IMR-90 (cell line): Measurements from ENCODE around the gene C19orf47. TPM values are rescaled to one million over a fixed set of nuclear protein-coding genes. Genes with fewer than 3 reads are reported as not detected.

Experiments used
- ATAC-seq: fragments of 200-7000 bp; cut with Tn5 transposase; 2 replicates; pipeline ENCODE4 v1.9.1; 2020; ENCODE audit warnings: low read depth, mild to moderate bottlenecking, moderate library complexity
- BruUV-seq: library from RNA; stranded (reverse); fragments of 400-500 nt; replicated peaks from 2 replicates; lab custom pipeline; 2021; lab: Mats Ljungman, UMichigan
- CTCF ChIA-PET: fragments of 300-600 bp; formaldehyde crosslinking; extraction: SDS; loops from one replicate; lab custom pipeline; 2021; ENCODE audit warnings: antibody characterized with exemption; lab: Yijun Ruan, JAX
- POLR2A ChIA-PET: fragments of 300-600 bp; sonication (Branson Sonifier 250); formaldehyde crosslinking; loops from one replicate; lab custom pipeline; 2022; ENCODE audit warnings: antibody characterized with exemption; ENCODE audit not compliant: unreplicated experiment; lab: Charles Lee
- DNase-seq: peaks from one replicate; pipeline ENCODE4 v3.0.0; 2013
- H2AFZ ChIP-seq: replicated peaks from 2 replicates; pipeline ENCODE3; 2013; ENCODE audit warnings: low read length, mild to moderate bottlenecking; ENCODE audit not compliant: poor library complexity
- H2AK5ac ChIP-seq: 2 replicates; pipeline ENCODE4 v1.6.1; 2013; ENCODE audit warnings: low read depth, low read length, inconsistent platforms
- H2AK9ac ChIP-seq: replicated peaks from 2 replicates; pipeline ENCODE3; 2013; ENCODE audit warnings: mild to moderate bottlenecking, low read depth, low read length, moderate library complexity; ENCODE audit not compliant: poor library complexity
- H2BK120ac ChIP-seq: 2 replicates; pipeline ENCODE4 v1.6.1; 2013; ENCODE audit warnings: low read depth, low read length, inconsistent platforms
- H2BK15ac ChIP-seq: 3 replicates; pipeline ENCODE4 v1.6.1; 2013; ENCODE audit warnings: low read depth, low read length, inconsistent platforms
- H2BK20ac ChIP-seq: 2 replicates; pipeline ENCODE4 v1.6.1; 2013; ENCODE audit warnings: low read depth, mild to moderate bottlenecking, inconsistent platforms, low read length, moderate library complexity
- H2BK5ac ChIP-seq: 2 replicates; pipeline ENCODE4 v1.6.1; 2013; ENCODE audit warnings: mild to moderate bottlenecking, low read depth, low read length, inconsistent platforms; ENCODE audit not compliant: poor library complexity, severe bottlenecking
- H3K14ac ChIP-seq: replicated peaks from 2 replicates; pipeline ENCODE4 v1.6.1; 2013; ENCODE audit warnings: low read depth, low read length, inconsistent platforms
- H3K18ac ChIP-seq: 2 replicates; pipeline ENCODE4 v1.6.1; 2013; ENCODE audit warnings: low read depth, low read length, control low read depth
- H3K23ac ChIP-seq: 2 replicates; pipeline ENCODE4 v1.6.1; 2013; ENCODE audit warnings: low read depth, low read length, inconsistent platforms
- H3K27ac ChIP-seq: 2 replicates; pipeline ENCODE4 v1.5.1; 2013; ENCODE audit warnings: mild to moderate bottlenecking, control low read depth, low read length; ENCODE audit not compliant: insufficient read depth
- H3K27me3 ChIP-seq: 2 replicates; pipeline ENCODE4 v1.6.1; 2013; ENCODE audit warnings: low read length; ENCODE audit not compliant: control insufficient read depth, insufficient read depth
- H3K36me3 ChIP-seq: 2 replicates; pipeline ENCODE4 v1.6.1; 2013; ENCODE audit warnings: low read length, mixed read lengths; ENCODE audit not compliant: control insufficient read depth, insufficient read depth
- H3K4ac ChIP-seq: 2 replicates; pipeline ENCODE4 v1.6.1; 2013; ENCODE audit warnings: low read depth, low read length, inconsistent platforms
- H3K4me1 ChIP-seq: 2 replicates; pipeline ENCODE4 v1.6.1; 2013; ENCODE audit warnings: low read length, mixed read lengths; ENCODE audit not compliant: control insufficient read depth, insufficient read depth
- H3K4me2 ChIP-seq: 2 replicates; pipeline ENCODE4 v1.6.1; 2013; ENCODE audit warnings: low read depth, mild to moderate bottlenecking, control low read depth, low read length, moderate library complexity
- H3K4me3 ChIP-seq: 2 replicates; pipeline ENCODE4 v1.5.1; 2013; ENCODE audit warnings: low read depth, mild to moderate bottlenecking, control low read depth, low read length, moderate library complexity; ENCODE audit not compliant: insufficient read depth
- H3K56ac ChIP-seq: 2 replicates; pipeline ENCODE4 v1.6.1; 2013; ENCODE audit warnings: low read length, inconsistent platforms; ENCODE audit not compliant: insufficient read depth; ENCODE audit errors: extremely low read depth
- H3K79me1 ChIP-seq, 2 experiments: 2 replicates each; pipeline ENCODE4 v1.6.1; 2013; ENCODE audit warnings: low read length in 2 of 2, inconsistent platforms in 1 of 2, low read depth in 1 of 2
- H3K9ac ChIP-seq: 2 replicates; pipeline ENCODE4 v1.6.1; 2013; ENCODE audit warnings: low read depth, low read length, control low read depth
- H3K9me1 ChIP-seq: 2 replicates; pipeline ENCODE4 v1.6.1; 2013; ENCODE audit warnings: low read length, inconsistent platforms; ENCODE audit not compliant: insufficient read depth
- H3K9me3 ChIP-seq: 2 replicates; pipeline ENCODE4 v1.6.1; 2013; ENCODE audit warnings: low read length; ENCODE audit not compliant: control insufficient read depth, insufficient read depth
- H4K20me1 ChIP-seq: 2 replicates; pipeline ENCODE4 v1.6.1; 2013; ENCODE audit warnings: low read length, inconsistent platforms; ENCODE audit not compliant: insufficient read depth
- H4K5ac ChIP-seq: 2 replicates; pipeline ENCODE4 v1.6.1; 2013; ENCODE audit warnings: mild to moderate bottlenecking, low read depth, low read length, control low read depth
- H4K8ac ChIP-seq, 2 experiments: 2 replicates each; pipeline ENCODE4 v1.6.1; 2013; ENCODE audit warnings: low read depth in 2 of 2, low read length in 2 of 2, control low read depth in 1 of 2, inconsistent platforms in 1 of 2
- H4K91ac ChIP-seq: 2 replicates; pipeline ENCODE4 v1.6.1; 2013; ENCODE audit warnings: low read depth, low read length, inconsistent platforms; ENCODE audit not compliant: insufficient read depth
- BHLHE40 ChIP-seq: fragments of 150-350 bp; IDR thresholded peaks from 2 replicates; pipeline ENCODE4 v1.6.1; 2016; ENCODE audit warnings: mild to moderate bottlenecking, low read depth, low read length
- CEBPB ChIP-seq: IDR thresholded peaks from 2 replicates; pipeline ENCODE4 v1.6.1; 2012; ENCODE audit warnings: low read depth, low read length, improper control_type of control experiment
- CHD1 ChIP-seq: IDR thresholded peaks from 2 replicates; pipeline ENCODE4 v1.6.1; 2012; ENCODE audit warnings: low read depth, low read length, improper control_type of control experiment
- CTCF ChIP-seq: conservative IDR thresholded peaks from 2 replicates; pipeline ENCODE4 v1.5.1; 2012; ENCODE audit warnings: mild to moderate bottlenecking, low read depth, low read length, improper control_type of control experiment
- FOS ChIP-seq: fragments of 150-350 bp; IDR thresholded peaks from 2 replicates; pipeline ENCODE4 v1.6.1; 2016; ENCODE audit warnings: low read depth, low read length
- MAFK ChIP-seq: IDR thresholded peaks from 2 replicates; pipeline ENCODE4 v1.6.1; 2012; ENCODE audit warnings: low read depth, low read length, improper control_type of control experiment
- MAZ ChIP-seq: IDR thresholded peaks from 2 replicates; pipeline ENCODE4 v1.6.1; 2012; ENCODE audit warnings: low read depth, mild to moderate bottlenecking, low read length, improper control_type of control experiment, moderate library complexity, borderline replicate concordance
- MXI1 ChIP-seq: IDR thresholded peaks from 2 replicates; pipeline ENCODE4 v1.6.1; 2012; ENCODE audit warnings: low read depth, mild to moderate bottlenecking, low read length, moderate library complexity, borderline replicate concordance
- NFE2L2 ChIP-seq: fragments of 150-350 bp; IDR thresholded peaks from 2 replicates; pipeline ENCODE4 v1.6.1; 2016; ENCODE audit warnings: low read depth, mild to moderate bottlenecking, low read length
- POLR2A ChIP-seq: IDR thresholded peaks from 2 replicates; pipeline ENCODE4 v1.6.1; 2012; ENCODE audit warnings: mild to moderate bottlenecking, low read depth, low read length
- RAD21 ChIP-seq: IDR thresholded peaks from 2 replicates; pipeline ENCODE4 v1.6.1; 2012; ENCODE audit warnings: low read length, improper control_type of control experiment
- RCOR1 ChIP-seq: IDR thresholded peaks from 2 replicates; pipeline ENCODE4 v1.6.1; 2012; ENCODE audit warnings: mild to moderate bottlenecking, low read length, improper control_type of control experiment; ENCODE audit not compliant: insufficient replicate concordance
- RFX5 ChIP-seq: IDR thresholded peaks from 2 replicates; pipeline ENCODE4 v1.8.0; 2012; ENCODE audit warnings: low read depth, mild to moderate bottlenecking, low read length, moderate library complexity
- SMC3 ChIP-seq: fragments of 150-350 bp; IDR thresholded peaks from 2 replicates; pipeline ENCODE4 v1.6.1; 2016; ENCODE audit warnings: low read depth, mild to moderate bottlenecking, antibody characterized with exemption, low read length, moderate library complexity
- WGBS, 2 experiments: methylation state at CpG; one replicate each; pipeline versions ENCODE4 v1.1.5 to v1.1.7; 2013; ENCODE audit warnings: missing lambda C conversion rate in 2 of 2; ENCODE audit not compliant: insufficient read length in 1 of 2; ENCODE audit errors: extremely low coverage in 2 of 2; 5-methylcytosine and 5-hydroxymethylcytosine counted together
- dilution Hi-C: fragments of 300-500 bp; cut with HindIII; formaldehyde crosslinking; loops from one replicate; pipeline ENCODE4 v1.14.3; 2018; ENCODE audit warnings: low sequenced_read_pairs; ENCODE audit not compliant: unreplicated experiment
- in situ Hi-C: fragments of 300-500 bp; cut with MboI; formaldehyde crosslinking; loops from 3 replicates; pipeline ENCODE4 v1.14.3; 2019; ENCODE audit warnings: low sequenced_read_pairs, inconsistent platforms, mixed read lengths
- intact Hi-C: fragments of 100-400 bp; cut with micrococcal nuclease; formaldehyde crosslinking; loops from 2 replicates; pipeline ENCODE4 v1.10.0; 2022
- polyA plus RNA-seq, 3 experiments: library from polyadenylated mRNA; depleted of rRNA; stranded (reverse); fragments of >200 nt; gene quantifications; 2 replicates each; pipeline ENCODE4 v1.2.3, GENCODE V29; 2012; ENCODE audit warnings: low replicate concordance in 1 of 3
- total RNA-seq: library from RNA; depleted of rRNA; stranded (reverse); fragments of >200 nt; gene quantifications from 2 replicates; pipeline ENCODE4 v1.2.3, GENCODE V29; 2012
- TF ChIP-seq, protein P1 (sequence below): fragments of 150-350 bp; IDR thresholded peaks from 2 replicates; pipeline ENCODE4 v1.6.1; 2017; ENCODE audit warnings: mild to moderate bottlenecking, antibody characterized with exemption, low read length, low read depth
- TF ChIP-seq, protein P2 (sequence below): fragments of 150-350 bp; IDR thresholded peaks from 2 replicates; pipeline ENCODE4 v1.6.1; 2016; ENCODE audit warnings: low read depth, mild to moderate bottlenecking, low read length, moderate library complexity, borderline replicate concordance

C19orf47 gene
- total and polyA plus RNA-seq, 2 of the 4 experiments (the other 2 are of a cell fraction) = 3.6 to 16.3 TPM

DNA sequence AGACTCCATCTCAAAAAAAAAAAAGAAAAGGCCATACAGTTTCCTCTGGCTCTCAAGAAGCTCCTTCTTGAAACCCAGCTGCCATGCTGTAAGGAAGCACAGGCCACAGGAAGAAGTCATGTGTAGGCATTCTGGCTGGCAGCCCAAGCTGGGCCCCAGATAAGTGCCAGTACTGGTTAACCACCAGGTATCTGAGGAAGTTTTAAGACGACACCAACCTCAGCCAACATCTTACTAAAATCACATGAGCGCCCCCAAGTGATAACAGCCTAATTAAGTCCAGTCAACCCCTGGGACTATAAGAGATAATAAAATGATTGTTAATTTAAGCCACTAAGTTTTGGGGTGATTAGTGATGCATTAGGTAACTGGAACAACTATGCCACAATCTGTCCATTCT lies 35.7 kb downstream of the C19orf47 start:
- WGBS, 2 experiments = no CpG with 5 or more reads among the region's 2 CpGs

More for the DNA sequence above, 35.7 kb downstream of the C19orf47 start:
- no peak overlapping the region for H4K5ac ChIP-seq
- no peak overlapping the region for H4K91ac ChIP-seq
- no peaks in the 10 kb centered on the region for H3K36me3 ChIP-seq
- H2BK5ac ChIP-seq = no peak overlapping the region
- H2BK15ac ChIP-seq = no peak overlapping the region
- peaks cover 4% of the 10 kb centered on the region; the same call in 1 of the 2 replicates for H3K9me1 ChIP-seq
- H3K79me1 ChIP-seq = no peaks in the 10 kb centered on the region
- H4K20me1 ChIP-seq = no peaks in the 10 kb centered on the region
- no peak overlapping the region for H3K56ac ChIP-seq
- DNase-seq (no peak), ATAC-seq (no peak)
- no peak overlapping the region for H2AFZ ChIP-seq
- no peak overlapping the region for H2BK120ac ChIP-seq
- H3K4ac ChIP-seq = no peak overlapping the region
- no peak overlapping the region for H3K27ac ChIP-seq
- H3K18ac ChIP-seq = no peak overlapping the region
- CTCF ChIA-PET = no interaction called here
- POLR2A ChIA-PET = no interaction called here
- no peak overlapping the region for H3K23ac ChIP-seq
- no peak overlapping the region for H2AK5ac ChIP-seq
- no peak overlapping the region for H3K4me3 ChIP-seq
- intact Hi-C loops = no loop called here
- dilution Hi-C loops = no loop called here
- no TSS peak for BruUV-seq
- H2BK20ac ChIP-seq = no peak overlapping the region
- H3K9ac ChIP-seq = no peak overlapping the region
- no peaks in the 10 kb centered on the region for H3K4me1 ChIP-seq
- in situ Hi-C loops = loop anchor here (25.0 kb wide), 1 partner anchor 200 kb away; no protein-coding TSS in a partner anchor
- H2AK9ac ChIP-seq = no peak overlapping the region
- H3K27me3 ChIP-seq = no peaks in the 10 kb centered on the region
- H3K14ac ChIP-seq = no peak overlapping the region
- no peak overlapping the region for H3K4me2 ChIP-seq
- TF ChIP-seq, protein P1, sequence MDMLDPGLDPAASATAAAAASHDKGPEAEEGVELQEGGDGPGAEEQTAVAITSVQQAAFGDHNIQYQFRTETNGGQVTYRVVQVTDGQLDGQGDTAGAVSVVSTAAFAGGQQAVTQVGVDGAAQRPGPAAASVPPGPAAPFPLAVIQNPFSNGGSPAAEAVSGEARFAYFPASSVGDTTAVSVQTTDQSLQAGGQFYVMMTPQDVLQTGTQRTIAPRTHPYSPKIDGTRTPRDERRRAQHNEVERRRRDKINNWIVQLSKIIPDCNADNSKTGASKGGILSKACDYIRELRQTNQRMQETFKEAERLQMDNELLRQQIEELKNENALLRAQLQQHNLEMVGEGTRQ = no peak
- TF ChIP-seq MAFK (no peak), SMC3 (no peak), CTCF (no peak), NFE2L2 (no peak), CHD1 (no peak), RCOR1 (no peak), CEBPB (no peak), BHLHE40 (no peak), POLR2A (no peak), RAD21 (no peak), RFX5 (no peak), MXI1 (no peak), MAZ (no peak), FOS (no peak)
- TF ChIP-seq, protein P2, sequence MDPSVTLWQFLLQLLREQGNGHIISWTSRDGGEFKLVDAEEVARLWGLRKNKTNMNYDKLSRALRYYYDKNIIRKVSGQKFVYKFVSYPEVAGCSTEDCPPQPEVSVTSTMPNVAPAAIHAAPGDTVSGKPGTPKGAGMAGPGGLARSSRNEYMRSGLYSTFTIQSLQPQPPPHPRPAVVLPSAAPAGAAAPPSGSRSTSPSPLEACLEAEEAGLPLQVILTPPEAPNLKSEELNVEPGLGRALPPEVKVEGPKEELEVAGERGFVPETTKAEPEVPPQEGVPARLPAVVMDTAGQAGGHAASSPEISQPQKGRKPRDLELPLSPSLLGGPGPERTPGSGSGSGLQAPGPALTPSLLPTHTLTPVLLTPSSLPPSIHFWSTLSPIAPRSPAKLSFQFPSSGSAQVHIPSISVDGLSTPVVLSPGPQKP = no peak
- H4K8ac ChIP-seq = no peak overlapping the region
- no peaks in the 10 kb centered on the region for H3K9me3 ChIP-seq
